Panc1 (cell line): ENCODE measurements around the gene C1QTNF1.

ENCODE experiments used
- POLR2AphosphoS5 ChIP-seq: IDR thresholded peaks from 2 replicates; pipeline ENCODE4 v1.6.1; 2012; ENCODE audit warnings: mild to moderate bottlenecking, low read depth, low read length, moderate library complexity
- TF ChIP-seq, protein P1 (sequence below): fragments of 450-650 bp; IDR thresholded peaks from 2 replicates; pipeline ENCODE4 v1.5.1; 2017; ENCODE audit warnings: mild to moderate bottlenecking

DNA sequence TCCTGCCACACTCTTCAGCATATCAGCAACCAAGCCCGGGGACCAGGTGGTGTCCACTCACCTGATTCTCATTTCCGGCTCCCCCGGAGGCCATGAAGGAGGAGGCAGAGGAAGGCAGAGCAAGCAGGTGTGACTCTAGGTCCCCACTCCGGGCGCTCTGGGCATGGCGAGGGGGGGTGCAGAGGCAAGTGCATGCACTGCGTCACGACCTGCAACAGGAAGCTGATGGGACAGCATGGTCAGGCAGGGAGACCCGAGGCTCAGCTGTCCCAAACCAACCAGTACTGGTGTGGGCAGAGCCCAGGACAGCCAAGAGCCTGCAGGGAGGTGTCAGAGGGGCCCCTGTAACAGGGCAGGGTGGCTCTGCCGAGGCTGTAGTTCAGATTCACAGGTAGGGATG lies 48.6 kb downstream of the C1QTNF1 start:
- no peak for TF ChIP-seq POLR2AphosphoS5
- TF ChIP-seq, protein P1, sequence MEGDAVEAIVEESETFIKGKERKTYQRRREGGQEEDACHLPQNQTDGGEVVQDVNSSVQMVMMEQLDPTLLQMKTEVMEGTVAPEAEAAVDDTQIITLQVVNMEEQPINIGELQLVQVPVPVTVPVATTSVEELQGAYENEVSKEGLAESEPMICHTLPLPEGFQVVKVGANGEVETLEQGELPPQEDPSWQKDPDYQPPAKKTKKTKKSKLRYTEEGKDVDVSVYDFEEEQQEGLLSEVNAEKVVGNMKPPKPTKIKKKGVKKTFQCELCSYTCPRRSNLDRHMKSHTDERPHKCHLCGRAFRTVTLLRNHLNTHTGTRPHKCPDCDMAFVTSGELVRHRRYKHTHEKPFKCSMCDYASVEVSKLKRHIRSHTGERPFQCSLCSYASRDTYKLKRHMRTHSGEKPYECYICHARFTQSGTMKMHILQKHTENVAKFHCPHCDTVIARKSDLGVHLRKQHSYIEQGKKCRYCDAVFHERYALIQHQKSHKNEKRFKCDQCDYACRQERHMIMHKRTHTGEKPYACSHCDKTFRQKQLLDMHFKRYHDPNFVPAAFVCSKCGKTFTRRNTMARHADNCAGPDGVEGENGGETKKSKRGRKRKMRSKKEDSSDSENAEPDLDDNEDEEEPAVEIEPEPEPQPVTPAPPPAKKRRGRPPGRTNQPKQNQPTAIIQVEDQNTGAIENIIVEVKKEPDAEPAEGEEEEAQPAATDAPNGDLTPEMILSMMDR, result no peak
